GM18526 (cell line): Measurements from ENCODE around the gene RLN3.

ENCODE experiments used
- POLR2A ChIP-seq: IDR thresholded peaks from 3 replicates; pipeline ENCODE4 v1.6.1; 2011; ENCODE audit not compliant: insufficient read length; ENCODE audit errors: extremely low read depth

The RLN3 gene, protein sequence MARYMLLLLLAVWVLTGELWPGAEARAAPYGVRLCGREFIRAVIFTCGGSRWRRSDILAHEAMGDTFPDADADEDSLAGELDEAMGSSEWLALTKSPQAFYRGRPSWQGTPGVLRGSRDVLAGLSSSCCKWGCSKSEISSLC

GRCh38 chr19:14027856-14028450, at the start of gene RLN3:
Gene RLN3 (plus strand): TSS chr19:14028148. CDS start chr19:14028205, 57 bp downstream.
- no peak for TF ChIP-seq POLR2A

DNA sequence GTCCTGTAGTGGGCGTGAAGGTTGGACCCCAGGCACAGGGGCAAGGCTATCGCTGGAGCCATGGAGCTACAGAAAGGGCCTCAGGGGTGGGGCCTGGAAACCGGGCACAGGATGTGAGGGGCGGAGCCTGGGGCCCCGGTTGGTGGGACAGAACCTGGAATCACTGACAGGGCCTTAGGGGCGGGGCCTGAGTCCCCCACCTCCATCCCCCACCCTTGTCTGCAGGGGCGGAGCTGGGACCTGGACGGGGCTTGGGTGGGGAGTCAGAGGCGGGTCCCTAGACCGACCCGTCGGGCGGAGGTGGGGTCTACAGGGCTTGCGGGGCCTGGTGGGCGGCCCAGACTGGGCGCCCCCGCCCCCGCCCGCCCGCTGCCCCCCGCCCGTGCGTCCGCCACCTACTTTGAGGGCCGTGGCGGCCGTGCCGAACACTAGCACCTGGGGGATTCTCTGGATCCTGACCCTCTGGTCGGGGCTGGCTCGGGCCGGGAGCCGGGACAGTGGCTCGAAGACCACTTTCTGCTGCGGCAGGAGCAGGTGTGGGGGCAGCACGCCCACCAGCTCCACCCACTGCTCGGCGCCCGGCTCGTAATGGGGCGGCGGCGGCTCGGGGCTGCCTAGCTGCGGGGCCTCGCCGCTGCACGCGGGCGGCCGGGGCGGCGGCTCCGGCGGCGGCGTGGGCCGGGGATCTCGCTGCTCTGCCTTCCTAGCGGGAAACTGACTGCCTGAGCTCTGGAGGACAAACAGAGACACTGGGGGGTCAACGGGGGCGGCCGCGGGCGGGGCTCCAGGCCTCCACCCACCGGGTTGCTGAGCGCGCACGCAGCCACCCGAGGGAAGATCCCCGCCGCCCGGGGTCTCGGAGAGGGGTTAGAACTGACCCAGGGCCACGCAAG, 49.4 kb upstream of the RLN3 start:
- TF ChIP-seq POLR2A: no peak

DNA sequence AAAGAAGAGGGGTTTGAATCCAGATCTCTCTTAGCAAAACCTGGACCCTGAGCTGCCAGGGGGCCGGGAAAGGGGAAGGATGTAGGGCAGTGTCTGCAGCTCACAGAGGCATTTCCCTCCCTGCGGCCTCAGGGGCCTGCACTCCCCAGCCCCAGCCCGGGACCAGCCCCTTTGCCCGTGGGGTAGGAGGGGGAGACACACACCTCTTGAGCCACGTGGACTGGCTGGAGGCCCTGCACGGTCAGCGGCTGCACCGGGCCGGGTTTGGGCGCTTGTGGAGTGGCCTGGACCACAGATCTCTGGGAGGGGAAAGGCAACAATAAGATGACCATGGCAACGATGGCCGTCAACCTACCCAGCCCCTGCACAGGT, 48.7 kb upstream of the RLN3 start:
- no peak for TF ChIP-seq POLR2A

GRCh38 chr19:13979686-13980085, 48.3 kb upstream of the RLN3 start:
- no peak for TF ChIP-seq POLR2A

- no peak for TF ChIP-seq POLR2A
These were observed 47.6 kb upstream of the RLN3 start for GRCh38 chr19:13980340-13980739.

DNA sequence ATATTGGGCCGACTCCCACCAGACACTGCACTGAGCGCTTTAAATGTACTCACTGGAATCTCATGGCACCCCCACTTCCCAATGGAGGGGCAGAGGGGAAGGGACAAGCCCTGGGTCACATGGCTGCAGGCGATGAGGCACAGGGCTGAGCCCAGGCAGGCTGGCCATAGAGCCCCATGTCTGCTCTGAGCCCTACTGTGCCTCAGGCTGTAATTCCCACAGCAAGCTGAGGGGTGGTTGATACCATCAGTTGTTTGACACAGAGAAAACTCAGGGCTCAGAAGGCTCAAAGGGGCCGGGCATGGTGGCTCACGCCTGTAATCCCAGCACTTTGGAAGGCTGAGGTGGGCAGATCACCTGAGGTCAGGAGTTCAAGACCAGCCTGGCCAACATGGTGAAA, 46.9 kb upstream of the RLN3 start:
- TF ChIP-seq POLR2A: no peak

GRCh38 chr19:13981467-13981866, 46.5 kb upstream of the RLN3 start:
- TF ChIP-seq POLR2A: no peak

- no peak for TF ChIP-seq POLR2A
These were observed 45.9 kb upstream of the RLN3 start for GRCh38 chr19:13981988-13982501.

DNA sequence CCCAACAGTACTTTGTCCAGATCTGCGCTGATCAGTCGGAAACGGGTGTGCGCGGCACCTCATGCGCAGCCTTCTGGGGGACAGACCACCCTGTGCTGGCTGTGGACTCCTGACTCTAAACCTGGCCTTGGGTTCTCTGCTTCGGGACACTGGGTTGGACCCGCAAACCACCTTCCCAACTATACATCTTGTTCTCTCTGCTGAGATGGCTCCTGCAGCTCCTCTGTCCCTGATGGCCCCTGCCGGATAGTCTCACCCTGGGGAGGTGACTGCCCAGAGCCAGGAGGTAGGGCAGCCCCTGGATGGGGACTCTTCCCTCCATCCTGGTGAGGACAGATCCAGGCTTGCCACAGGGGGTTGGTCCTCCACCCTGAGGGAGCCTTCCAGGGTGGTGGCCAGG, 45.2 kb upstream of the RLN3 start:
- TF ChIP-seq POLR2A: no peak

DNA sequence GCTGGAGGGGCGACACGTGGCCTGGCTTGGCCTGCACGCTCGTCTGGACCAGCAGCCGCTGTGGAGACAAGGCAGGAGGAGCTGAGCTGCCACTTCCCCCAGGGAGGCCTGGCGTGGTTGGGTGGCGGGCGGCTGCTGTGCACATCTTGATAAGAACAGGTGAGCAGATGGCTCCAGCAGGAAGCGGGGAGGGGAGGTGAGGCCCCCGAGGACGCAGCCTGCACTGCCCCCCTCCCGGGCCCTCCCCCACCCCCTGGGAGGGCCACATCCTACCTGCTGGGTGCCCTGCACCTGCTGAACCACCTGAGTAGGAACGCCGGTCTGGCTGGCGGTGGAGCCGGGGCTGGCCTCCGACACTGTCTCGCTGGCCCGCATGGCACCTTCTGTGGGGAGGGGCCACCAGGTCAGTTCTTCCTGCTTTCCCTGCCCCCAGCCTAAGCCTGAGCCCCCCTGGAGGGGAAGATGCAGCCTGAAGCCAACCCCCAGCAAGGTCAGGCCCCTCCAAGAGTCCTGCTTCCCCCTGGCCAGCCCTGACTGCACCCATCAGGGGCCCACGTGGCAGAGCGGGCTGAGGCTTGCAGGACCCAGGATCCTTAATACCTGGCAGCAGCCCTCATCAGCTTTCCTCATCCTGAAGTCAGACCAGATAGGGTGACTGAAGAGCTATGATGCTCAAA, 44.6 kb upstream of the RLN3 start:
- no peak for TF ChIP-seq POLR2A

DNA sequence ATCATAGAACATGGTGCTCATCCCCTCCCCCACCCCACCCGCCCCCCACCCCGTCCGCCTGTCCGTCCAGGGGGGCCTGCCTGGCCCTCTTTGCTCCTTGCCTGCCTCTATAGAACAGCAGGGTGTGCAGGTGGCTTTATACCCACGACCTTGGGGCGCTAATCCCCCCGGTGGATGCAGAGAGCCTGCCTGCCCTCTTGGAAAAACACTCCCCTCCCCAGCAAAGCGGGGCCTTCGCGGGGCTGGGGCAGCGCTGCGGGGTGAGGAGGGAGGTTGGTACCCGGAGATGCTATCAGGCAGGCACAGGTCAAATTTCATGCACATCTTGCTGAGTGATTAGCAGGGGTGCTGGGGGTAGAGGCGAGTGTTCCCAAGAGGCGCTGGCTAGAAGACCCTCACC, 43.8 kb upstream of the RLN3 start:
- TF ChIP-seq POLR2A: no peak

- no peak for TF ChIP-seq POLR2A
These were observed 42.8 kb upstream of the RLN3 start for GRCh38 chr19:13984875-13985741.

GRCh38 chr19:13985771-13986347, 42.1 kb upstream of the RLN3 start:
- TF ChIP-seq POLR2A: no peak

GRCh38 chr19:13986348-13986904, 41.5 kb upstream of the RLN3 start:
- peak; percentile 45 for TF ChIP-seq POLR2A

DNA sequence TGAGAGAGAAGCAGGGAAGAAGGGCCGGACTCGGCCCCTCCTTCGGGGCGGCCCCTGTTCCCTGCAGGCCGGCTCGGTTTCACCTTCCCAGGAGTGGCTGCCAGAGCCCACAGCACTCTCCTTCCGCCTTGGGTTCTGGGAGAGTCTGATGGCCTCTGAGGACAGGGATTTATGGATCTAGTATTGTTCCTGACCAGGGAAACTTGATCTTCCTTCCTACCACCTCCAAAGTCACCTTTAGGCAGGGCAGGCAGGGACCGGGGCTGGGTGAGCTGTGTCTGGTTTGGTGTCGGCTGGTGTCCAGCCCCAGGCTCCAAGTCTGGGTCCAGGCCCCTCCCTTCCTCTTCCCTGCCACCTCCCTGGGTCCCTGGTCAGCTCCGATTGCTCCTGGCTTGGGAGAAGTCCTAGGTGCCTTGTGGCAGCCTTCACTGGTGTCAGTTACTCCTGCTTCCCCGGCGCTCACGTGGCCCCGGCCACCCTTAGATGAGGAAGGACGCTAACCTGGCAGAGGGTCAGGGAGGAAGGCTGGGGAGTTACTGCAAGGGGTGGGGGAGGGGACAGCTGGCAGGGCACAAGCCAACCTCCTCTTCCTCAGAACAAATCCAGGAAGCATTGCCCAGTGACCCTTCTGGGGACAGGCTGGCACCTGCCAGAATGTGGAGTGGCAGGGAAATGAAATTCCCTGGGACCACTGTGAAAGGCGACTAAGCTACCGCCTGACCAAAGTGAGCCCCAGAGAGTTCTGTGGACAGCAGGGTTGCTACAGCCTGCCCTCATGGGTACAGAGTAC, 40.7 kb upstream of the RLN3 start:
- no peak for TF ChIP-seq POLR2A
